HG02840 (cell line): ENCODE results near the gene TMEM192.
A peak's percentile ranks its signal among the peaks of the same experiment; 100 is the strongest.
"Not testable (repeated sequence)": the region's sequence is repeated elsewhere in the genome, so short reads cannot be mapped to it uniquely, and the experiment has no call there.

Source experiments
- ATAC-seq: cut with Tn5 transposase; IDR thresholded peaks from one replicate; pipeline ENCODE4 v1.9.1; 2021; ENCODE audit warnings: mild to moderate bottlenecking, moderate library complexity, moderate number of reproducible peaks; ENCODE audit not compliant: unreplicated experiment, low FRiP score

The TMEM192 gene

GRCh38 chr4:165112368-165113121 is at the start of gene TMEM192:
TMEM192 (minus strand) TSS chr4:165112860; CDS start chr4:165112773, 87 bp downstream.
- peak; percentile 97 for ATAC-seq

DNA sequence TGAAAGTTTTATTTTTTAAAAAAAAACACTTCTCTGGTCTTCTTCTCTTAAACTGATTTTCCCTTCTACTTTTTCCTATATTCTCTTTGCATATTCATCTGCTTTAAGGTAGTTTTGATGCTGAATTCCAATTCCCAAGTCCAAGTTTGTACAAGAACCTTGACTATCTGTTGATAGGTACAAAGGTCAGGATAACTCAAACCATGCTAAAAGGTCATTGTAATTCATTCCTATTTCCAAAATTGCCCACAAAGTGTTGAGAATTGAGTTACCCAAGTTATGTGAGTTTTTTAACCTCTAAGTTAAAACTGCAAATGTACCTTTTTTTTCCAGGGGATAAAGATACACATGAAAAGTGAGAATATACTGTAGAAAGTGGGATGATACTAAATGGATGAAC is 46.1 kb upstream of the TMEM192 start:
- ATAC-seq: no peak

DNA sequence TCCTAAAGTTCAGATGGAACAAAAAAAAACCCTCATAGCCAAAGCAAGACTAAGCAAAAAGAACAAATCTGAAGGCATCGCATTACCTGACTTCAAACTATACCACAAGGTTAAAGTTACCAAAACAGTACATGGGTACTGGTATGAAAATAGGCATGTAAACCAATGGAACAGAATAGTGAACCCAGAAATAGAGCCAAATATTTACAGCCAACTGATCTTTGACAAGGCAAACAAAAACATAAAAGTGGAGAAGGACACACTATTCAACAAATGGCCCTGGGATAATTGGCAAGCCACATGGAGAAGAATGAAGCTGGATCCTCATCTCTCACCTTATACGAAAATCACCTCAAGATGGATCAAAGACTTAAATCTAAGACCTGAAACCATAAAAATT is 44.2 kb upstream of the TMEM192 start:
- no peak for ATAC-seq

GRCh38 chr4:165154482-165154881 is 41.8 kb upstream of the TMEM192 start:
- ATAC-seq: no peak

- ATAC-seq: no peak
These were observed 39.9 kb upstream of the TMEM192 start for GRCh38 chr4:165152527-165152926.

DNA sequence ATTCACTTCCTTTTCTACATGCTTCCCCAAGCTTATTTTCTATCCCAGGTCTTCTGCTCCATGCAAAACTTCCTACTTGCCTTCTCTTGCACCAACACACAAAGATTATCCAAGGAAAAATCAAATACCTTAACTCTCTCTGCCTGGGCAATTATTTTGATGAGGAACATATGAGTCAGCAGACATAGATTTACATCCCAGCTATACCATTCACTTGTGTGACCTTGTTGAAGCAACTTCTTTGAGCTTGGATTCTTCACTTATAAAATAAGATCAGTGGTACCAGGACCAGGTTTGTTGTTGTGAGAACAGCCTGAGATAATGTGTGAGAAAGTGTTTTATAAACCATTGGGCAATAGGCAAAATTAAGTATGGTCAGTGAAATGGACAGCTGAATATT is 39.1 kb upstream of the TMEM192 start:
- no peak for ATAC-seq

- ATAC-seq: no peak
These were observed 37.9 kb upstream of the TMEM192 start for GRCh38 chr4:165150545-165150944.

GRCh38 chr4:165138843-165139242 is 26.2 kb upstream of the TMEM192 start:
- no peak for ATAC-seq

GRCh38 chr4:165137205-165137604 is 24.5 kb upstream of the TMEM192 start:
- ATAC-seq: no peak

GRCh38 chr4:165136529-165136928 is 23.9 kb upstream of the TMEM192 start:
- no peak for ATAC-seq

GRCh38 chr4:165133150-165133549 is 20.5 kb upstream of the TMEM192 start:
- no peak for ATAC-seq

DNA sequence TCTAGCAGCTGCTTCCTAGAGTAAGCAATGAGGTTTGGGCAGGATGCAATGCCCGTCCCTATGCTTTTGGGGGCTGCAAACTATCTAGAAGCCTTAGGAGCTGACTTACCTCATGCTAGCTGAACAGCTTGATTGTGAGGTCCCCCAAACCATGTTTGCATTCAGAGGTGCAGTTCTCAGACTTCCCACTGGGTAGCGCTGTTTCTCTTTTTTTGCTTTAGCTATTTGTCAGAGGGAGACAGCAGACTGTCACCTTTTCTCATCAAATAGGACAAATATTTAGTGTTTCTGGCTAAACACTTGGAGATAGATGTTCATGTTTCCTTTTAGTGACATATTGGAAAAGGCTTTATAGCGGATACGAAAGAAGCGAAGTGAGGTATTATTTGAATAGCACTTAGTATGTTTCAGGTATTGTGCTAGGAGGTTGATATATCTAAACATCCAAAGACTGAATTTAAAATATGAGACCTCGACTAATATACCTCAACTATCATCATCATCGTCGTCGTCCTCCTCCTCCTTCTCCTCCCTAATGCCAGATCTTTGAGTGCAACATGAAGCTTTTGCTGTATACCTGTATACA is 18.7 kb upstream of the TMEM192 start:
- peak; percentile 78 for ATAC-seq

DNA sequence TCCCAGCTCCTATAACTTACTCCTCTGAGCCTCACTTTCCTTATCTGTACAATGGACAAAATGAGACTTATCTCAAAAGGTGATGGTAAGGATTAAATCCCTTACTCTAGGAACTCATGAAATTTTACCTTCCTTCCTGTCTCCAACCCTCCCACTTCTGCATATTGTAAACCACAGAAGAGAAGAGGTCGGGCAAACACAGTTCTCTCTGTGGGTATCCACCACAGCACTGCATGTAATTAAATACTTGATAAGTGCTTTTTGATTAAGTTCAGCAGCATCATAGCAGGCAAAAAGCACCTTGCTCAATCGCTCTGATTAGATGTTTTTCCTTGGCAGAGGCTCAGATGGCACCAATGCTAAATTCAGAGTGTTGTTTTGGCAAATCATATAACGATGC is 17.3 kb upstream of the TMEM192 start:
- ATAC-seq: no peak

DNA sequence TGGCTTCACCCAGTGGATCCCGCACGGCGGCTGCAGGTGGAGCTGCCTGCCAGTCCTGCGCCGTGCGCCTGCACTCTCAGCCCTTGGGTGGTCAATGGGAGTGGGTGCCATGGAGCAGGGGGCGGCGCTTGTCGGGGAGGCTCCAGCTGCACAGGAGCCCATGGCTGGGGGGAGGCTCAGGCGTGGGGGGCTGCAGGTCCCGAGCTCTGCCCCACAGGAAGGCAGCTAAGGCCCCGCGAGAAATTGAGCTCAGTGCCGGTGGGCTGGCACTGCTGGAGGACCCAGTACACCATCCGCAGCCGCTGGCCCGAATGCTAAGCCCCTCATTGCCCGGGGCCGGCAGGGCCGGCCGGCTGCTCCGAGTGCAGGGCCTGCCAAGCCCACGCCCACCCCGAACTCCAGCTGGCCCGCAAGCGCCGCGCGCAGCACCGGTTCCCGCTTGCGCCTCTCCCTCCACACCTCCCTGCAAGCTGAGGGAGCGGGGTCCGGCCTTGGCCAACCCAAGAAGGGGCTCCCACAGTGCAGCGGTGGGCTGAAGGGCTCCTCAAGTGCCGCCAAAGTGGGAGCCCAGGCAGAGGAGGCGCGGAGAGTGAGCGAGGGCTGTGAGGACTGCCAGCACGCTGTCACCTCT is 13.3 kb upstream of the TMEM192 start:
- not testable (repeated sequence) for ATAC-seq

GRCh38 chr4:165124488-165124887 is 11.8 kb upstream of the TMEM192 start:
- no peak for ATAC-seq

GRCh38 chr4:165118256-165118909 is 5.7 kb upstream of the TMEM192 start:
- ATAC-seq: peak; percentile 77

DNA sequence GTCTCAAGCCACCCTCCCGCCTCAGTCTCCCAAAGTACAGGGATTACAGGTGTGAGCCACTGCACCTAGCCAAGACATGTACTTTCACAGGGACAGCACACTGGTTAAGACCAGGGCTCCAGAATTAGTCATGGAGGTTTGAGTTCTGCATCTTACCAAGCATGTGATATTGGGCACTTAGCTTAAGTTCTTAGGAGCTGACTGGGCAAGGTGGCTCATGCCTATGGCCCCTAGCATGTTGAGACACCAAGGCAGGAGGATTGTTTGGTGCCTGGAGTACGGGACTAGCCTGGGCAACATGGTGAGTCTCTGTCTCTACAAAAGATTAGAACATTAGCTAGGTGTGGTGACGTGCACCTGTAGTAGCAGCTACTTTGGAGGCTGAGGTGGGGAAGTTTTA is 2.6 kb upstream of the TMEM192 start:
- ATAC-seq: no peak

DNA sequence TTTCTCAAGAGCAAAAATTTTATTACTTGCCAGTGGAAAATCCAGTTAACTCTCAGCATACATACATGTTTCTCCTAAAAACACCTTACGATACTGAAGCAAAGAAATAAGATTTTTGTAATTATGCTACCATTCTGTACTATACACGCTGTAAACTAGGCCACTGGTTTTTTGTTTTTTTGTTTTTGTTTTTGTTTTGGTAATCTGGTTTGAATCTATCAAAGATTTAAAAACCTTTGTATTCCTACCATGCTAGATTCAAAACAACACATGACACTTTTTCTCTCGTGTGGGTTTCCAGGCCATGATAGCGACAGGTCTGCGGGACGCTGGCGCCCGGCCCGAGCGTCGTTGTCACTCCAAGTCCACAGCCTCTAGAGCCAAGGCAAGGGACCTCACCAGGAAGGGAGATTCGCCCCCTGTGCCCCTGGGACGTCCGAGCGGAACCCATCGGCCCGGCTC is 723 bp downstream of the TMEM192 start:
- ATAC-seq: no peak

GRCh38 chr4:165106518-165106917 is 6.1 kb downstream of the TMEM192 start:
- no peak for ATAC-seq

- ATAC-seq: no peak
These were observed 11.0 kb downstream of the TMEM192 start for GRCh38 chr4:165101641-165102040.

DNA sequence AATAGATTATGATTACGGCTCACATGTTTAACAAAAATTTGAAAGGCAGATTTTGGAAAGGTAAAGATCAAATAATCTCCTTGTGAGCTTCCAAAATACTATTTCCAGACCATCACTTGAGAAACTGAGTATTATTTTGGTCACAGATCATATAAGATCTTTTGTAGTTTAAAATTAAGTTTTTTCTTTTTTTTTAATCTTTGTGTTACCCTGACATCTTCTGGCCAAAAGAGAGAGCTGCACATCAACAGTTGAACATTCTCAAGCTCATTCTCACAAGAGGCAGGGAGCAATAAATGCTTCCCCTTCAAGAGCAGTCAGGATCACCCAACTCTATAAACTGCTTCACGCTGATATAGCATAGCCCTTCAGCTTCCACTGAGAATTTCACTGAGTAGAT is 15.9 kb downstream of the TMEM192 start:
- ATAC-seq: no peak
